H9 (cell line): Measurements from ENCODE around the gene ITGA1. TPM values are rescaled to one million over a fixed set of nuclear protein-coding genes. Genes with fewer than 3 reads are reported as not detected.

Experiments used
- DNase-seq: peaks from one replicate; pipeline ENCODE4 v3.0.0-alpha.2; 2017
- H2AFZ ChIP-seq: one replicate; pipeline ENCODE4 v1.6.1; 2013; ENCODE audit warnings: mild to moderate bottlenecking, low read length, control low read depth, moderate library complexity
- H2AK5ac ChIP-seq: 2 replicates; pipeline ENCODE4 v1.6.1; 2013; ENCODE audit warnings: low read length, control low read depth, mixed read lengths; ENCODE audit not compliant: insufficient read length
- H2BK120ac ChIP-seq: one replicate; pipeline ENCODE4 v1.6.1; 2013; ENCODE audit warnings: low read depth, mild to moderate bottlenecking, low read length, control low read depth, inconsistent platforms; ENCODE audit not compliant: poor library complexity, severe bottlenecking
- H2BK12ac ChIP-seq: 2 replicates; pipeline ENCODE4 v1.6.1; 2013; ENCODE audit warnings: low read length, control low read depth, mixed read lengths, low read depth; ENCODE audit not compliant: insufficient read length
- H2BK15ac ChIP-seq: 2 replicates; pipeline ENCODE4 v1.6.1; 2013; ENCODE audit warnings: low read depth, low read length, control low read depth
- H2BK20ac ChIP-seq: one replicate; pipeline ENCODE4 v1.6.1; 2013; ENCODE audit warnings: low read depth, mild to moderate bottlenecking, low read length, control low read depth, inconsistent platforms; ENCODE audit not compliant: poor library complexity, severe bottlenecking
- H2BK5ac ChIP-seq: 2 replicates; pipeline ENCODE4 v1.6.1; 2013; ENCODE audit warnings: low read length, control low read depth, mixed read lengths; ENCODE audit not compliant: insufficient read length
- H3K14ac ChIP-seq: 2 replicates; pipeline ENCODE4 v1.6.1; 2013; ENCODE audit warnings: low read length, control low read depth; ENCODE audit not compliant: insufficient read depth
- H3K18ac ChIP-seq: 2 replicates; pipeline ENCODE4 v1.6.1; 2013; ENCODE audit warnings: low read depth, mild to moderate bottlenecking, mixed read lengths, low read length, control low read depth; ENCODE audit not compliant: insufficient read length
- H3K23ac ChIP-seq: 2 replicates; pipeline ENCODE4 v1.6.1; 2013; ENCODE audit warnings: low read length, control low read depth, mixed read lengths, low read depth; ENCODE audit not compliant: insufficient read length
- H3K23me2 ChIP-seq: 2 replicates; pipeline ENCODE4 v1.6.1; 2013; ENCODE audit warnings: low read depth, mild to moderate bottlenecking, mixed read lengths, low read length, control low read depth; ENCODE audit not compliant: insufficient read length, poor library complexity, severe bottlenecking
- H3K27ac ChIP-seq: 2 replicates; pipeline ENCODE4 v1.5.1; 2013; ENCODE audit warnings: low read length, control low read depth, mixed read lengths, low read depth; ENCODE audit not compliant: insufficient read length
- H3K27me3 ChIP-seq: 2 replicates; pipeline ENCODE4 v1.6.1; 2013; ENCODE audit warnings: low read length, control low read depth, inconsistent platforms; ENCODE audit not compliant: insufficient read depth
- H3K4ac ChIP-seq: 2 replicates; pipeline ENCODE4 v1.6.1; 2013; ENCODE audit warnings: low read depth, mild to moderate bottlenecking, control low read depth, inconsistent platforms, low read length, moderate library complexity
- H3K4me1 ChIP-seq: 2 replicates; pipeline ENCODE4 v1.6.1; 2013; ENCODE audit warnings: low read length, control low read depth, inconsistent platforms; ENCODE audit not compliant: insufficient read depth
- H3K4me2 ChIP-seq: 2 replicates; pipeline ENCODE4 v1.6.1; 2013; ENCODE audit warnings: low read length, control low read depth, mixed read lengths; ENCODE audit not compliant: insufficient read length, insufficient read depth
- H3K56ac ChIP-seq: 2 replicates; pipeline ENCODE4 v1.6.1; 2013; ENCODE audit warnings: low read depth, mild to moderate bottlenecking, mixed read lengths, low read length, control low read depth; ENCODE audit not compliant: insufficient read length
- H3K79me1 ChIP-seq: 2 replicates; pipeline ENCODE4 v1.6.1; 2013; ENCODE audit warnings: low read depth, mild to moderate bottlenecking, moderate library complexity, low read length, control low read depth, inconsistent platforms; ENCODE audit not compliant: insufficient read depth, poor library complexity, severe bottlenecking
- H3K79me2 ChIP-seq: 2 replicates; pipeline ENCODE4 v1.6.1; 2013; ENCODE audit warnings: low read length, control low read depth, inconsistent platforms; ENCODE audit not compliant: insufficient read depth
- H3K9ac ChIP-seq: 2 replicates; pipeline ENCODE4 v1.6.1; 2013; ENCODE audit warnings: low read length, control low read depth, mixed read lengths; ENCODE audit not compliant: insufficient read length; ENCODE audit errors: extremely low read depth
- H3K9me3 ChIP-seq: one replicate; pipeline ENCODE4 v1.6.1; 2013; ENCODE audit warnings: low read depth, low read length, inconsistent platforms; ENCODE audit not compliant: control insufficient read depth
- H3T11ph ChIP-seq: one replicate; pipeline ENCODE4 v1.6.1; 2013; ENCODE audit warnings: mild to moderate bottlenecking, low read length, control low read depth, inconsistent platforms
- H4K20me1 ChIP-seq: one replicate; pipeline ENCODE4 v1.6.1; 2013; ENCODE audit not compliant: control insufficient read depth, insufficient read length, insufficient read depth
- H4K5ac ChIP-seq: 2 replicates; pipeline ENCODE4 v1.6.1; 2013; ENCODE audit warnings: low read depth, mild to moderate bottlenecking, mixed read lengths, low read length, control low read depth; ENCODE audit not compliant: insufficient read length
- H4K8ac ChIP-seq: replicated peaks from 2 replicates; pipeline ENCODE4 v1.6.1; 2013; ENCODE audit warnings: low read length, control low read depth, mixed read lengths, low read depth; ENCODE audit not compliant: insufficient read length
- H4K91ac ChIP-seq: 2 replicates; pipeline ENCODE4 v1.6.1; 2013; ENCODE audit warnings: low read depth, mild to moderate bottlenecking, moderate library complexity, mixed read lengths, low read length, control low read depth; ENCODE audit not compliant: insufficient read length
- H3K27ac Mint-ChIP-seq, 3 experiments: 2 replicates in 2 of 3; 3 replicates in 1 of 3; pipeline ENCODE4 v1.8.0; 2020 to 2021; ENCODE audit warnings: mixed read lengths in 3 of 3, mild to moderate bottlenecking in 1 of 3, moderate library complexity in 1 of 3
- H3K27me3 Mint-ChIP-seq: 2 replicates; pipeline ENCODE4 v1.8.0; 2021; ENCODE audit warnings: low read depth, mild to moderate bottlenecking, moderate library complexity, mixed read lengths
- H3K36me3 Mint-ChIP-seq, 3 experiments: 2 replicates in 2 of 3; 3 replicates in 1 of 3; pipeline ENCODE4 v1.8.0; 2020 to 2021; ENCODE audit warnings: low read depth in 3 of 3, mixed read lengths in 3 of 3; ENCODE audit not compliant: insufficient read depth in 1 of 3
- H3K4me1 Mint-ChIP-seq, 2 experiments: 2 replicates each; pipeline ENCODE4 v1.8.0; 2020; ENCODE audit warnings: mixed read lengths in 2 of 2
- H3K4me3 Mint-ChIP-seq, 2 experiments: 2 replicates in 1 of 2; 3 replicates in 1 of 2; pipeline ENCODE4 v1.8.0; 2020 to 2021; ENCODE audit warnings: mild to moderate bottlenecking in 2 of 2, mixed read lengths in 2 of 2, moderate library complexity in 1 of 2
- H3K9me3 Mint-ChIP-seq, 2 experiments: 2 replicates in 1 of 2; 3 replicates in 1 of 2; pipeline ENCODE4 v1.8.0; 2020; ENCODE audit warnings: mild to moderate bottlenecking in 2 of 2, mixed read lengths in 2 of 2, moderate library complexity in 1 of 2
- CTCF ChIP-seq: fragments of 200-600 bp; sonication (generic); conservative IDR thresholded peaks from 3 replicates; pipeline ENCODE4 v1.8.0; 2021; ENCODE audit warnings: antibody characterized with exemption, mild to moderate bottlenecking
- WGBS: extraction: QIAGEN DNeasy Blood & Tissue Kit; methylation state at CpG from one replicate; pipeline ENCODE4 v1.1.7; 2013; ENCODE audit warnings: missing lambda C conversion rate, low lambda C conversion rate, mixed read lengths; ENCODE audit not compliant: insufficient read length; ENCODE audit errors: extremely low coverage; 5-methylcytosine and 5-hydroxymethylcytosine counted together
- total RNA-seq: library from RNA; stranded (reverse); gene quantifications from 2 replicates; pipeline ENCODE4 v1.2.1, GENCODE V29; 2021

The ITGA1 gene
- total RNA-seq, 1 experiment from 2014 or later = 3.9 TPM

- no peak overlapping the region for H3K14ac ChIP-seq
- H2BK5ac ChIP-seq = no peak overlapping the region
- H4K5ac ChIP-seq = no peak overlapping the region
- no peaks in the 10 kb centered on the region for H3K27me3 Mint-ChIP-seq
- H3T11ph ChIP-seq = no peak overlapping the region
- H4K91ac ChIP-seq = no peak overlapping the region
- H3K27ac Mint-ChIP-seq = no peak overlapping the region
- H2BK15ac ChIP-seq = no peak overlapping the region
- no peaks in the 10 kb centered on the region for H3K79me1 ChIP-seq
- H3K79me2 ChIP-seq = no peaks in the 10 kb centered on the region; the same call in 1 of the 2 replicates
- no peak overlapping the region for H2BK20ac ChIP-seq
- TF ChIP-seq CTCF = no peak
- no peaks in the 10 kb centered on the region for H3K23me2 ChIP-seq
- H3K9ac ChIP-seq = no peak overlapping the region
- H3K56ac ChIP-seq = no peak overlapping the region
- H4K8ac ChIP-seq = no peak overlapping the region
- DNase-seq = no peak
- WGBS = no CpG with 5 or more reads among the region's 2 CpGs
- no peaks in the 10 kb centered on the region for H3K4me1 ChIP-seq
- no peak overlapping the region for H2AK5ac ChIP-seq
- no peak overlapping the region for H3K4ac ChIP-seq
- no peak overlapping the region for H3K18ac ChIP-seq
- no peaks in the 10 kb centered on the region for H4K20me1 ChIP-seq
- no peak overlapping the region for H2BK120ac ChIP-seq
- H3K9me3 ChIP-seq = no peaks in the 10 kb centered on the region
- no peaks in the 10 kb centered on the region for H3K27me3 ChIP-seq
- no peak overlapping the region for H3K27ac ChIP-seq
- no peaks in the 10 kb centered on the region for H3K36me3 Mint-ChIP-seq
- no peak overlapping the region for H3K4me2 ChIP-seq
- H3K9me3 Mint-ChIP-seq = no peaks in the 10 kb centered on the region
- H3K4me3 Mint-ChIP-seq = no peak overlapping the region
- no peaks in the 10 kb centered on the region for H3K4me1 Mint-ChIP-seq
- no peak overlapping the region for H2BK12ac ChIP-seq
- no peak overlapping the region for H3K23ac ChIP-seq
- no peak overlapping the region for H2AFZ ChIP-seq
Measured at GRCh38 chr5:52998552-52999313, 211.0 kb downstream of the ITGA1 start.
